Measurements from ENCODE around the gene KRTAP2-3. TPM values are rescaled to one million over a fixed set of nuclear protein-coding genes. Genes with fewer than 3 reads are reported as not detected.
"Not testable (repeated sequence)": the region's sequence is repeated elsewhere in the genome, so short reads cannot be mapped to it uniquely, and the experiment has no call there.

Gene KRTAP2-3
- not detected for total RNA-seq
- polyA plus RNA-seq: not detected
- long read RNA-seq, donor 1: 0 reads
- long read RNA-seq, donor 2: 0 reads
- long read RNA-seq, donor 3: 0 reads

GRCh38 chr17:41060052-41060604 is at the start of gene KRTAP2-3:
TSS of gene KRTAP2-3 (minus strand) at chr17:41060114. CDS start at chr17:41060050, 64 bp downstream.
- WGBS, 2 donors: 60 to 61% methylated on average over 6 of the region's 6 CpGs

DNA sequence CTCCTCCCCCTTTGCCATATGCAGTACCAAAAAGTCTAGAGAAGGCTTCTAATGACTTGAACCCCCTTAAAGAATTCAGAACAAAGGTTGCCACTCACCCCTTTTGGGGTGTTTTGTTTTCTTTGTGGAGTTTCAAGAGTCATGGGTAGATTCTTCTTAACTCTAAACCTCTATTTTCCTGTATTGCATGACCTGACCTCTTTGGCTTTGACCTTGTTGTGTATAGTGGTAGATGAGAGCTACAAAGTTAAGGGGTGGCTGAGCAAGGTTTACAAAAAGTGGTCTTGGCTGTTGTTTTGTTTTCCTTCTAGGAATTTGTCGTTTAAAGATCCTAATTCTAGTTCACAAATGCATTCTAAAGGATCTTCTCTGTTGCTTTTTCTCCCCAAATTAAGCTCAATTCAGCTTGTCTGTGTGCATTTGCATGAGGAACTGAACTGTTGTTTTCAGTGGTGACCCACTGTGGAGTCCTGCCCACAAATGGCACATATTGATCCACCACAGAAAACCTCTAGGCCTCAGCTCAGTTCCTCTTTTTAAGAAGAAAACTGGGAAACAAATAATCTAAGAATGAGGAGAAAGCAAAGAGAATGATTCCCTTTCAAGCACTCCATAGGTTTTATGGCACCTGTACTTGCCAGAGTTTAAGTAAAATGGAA is 48.9 kb upstream of the KRTAP2-3 start:
- H3K4me3 ChIP-seq; H3K36me3 ChIP-seq; H3K4me1 ChIP-seq; DNase-seq; intact Hi-C loops (cut with DNase I); ATAC-seq; H3K27ac ChIP-seq: not testable (repeated sequence)
- 30 to 31% methylated on average over 1 of the region's 1 CpG for WGBS, 2 donors
- H3K27me3 ChIP-seq: peaks cover 0 to 29% (median 0%) of the 10 kb centered on the region in 7 donors
- H3K9me3 ChIP-seq: peaks cover 0 to 11% (median 0%) of the 10 kb centered on the region in 11 donors

More at GRCh38 chr17:41060052-41060604, at the start of gene KRTAP2-3:
- Histone ChIP-seq H3K9me3 (peaks cover 0 to 7% (median 0%) of the 10 kb centered on the region in 11 donors), H3K36me3 (no peaks in the 10 kb centered on the region), H3K27ac (no peak within 1 kb of the TSS), H3K4me3 (no peak within 1 kb of the TSS), H3K4me1 (no peaks in the 10 kb centered on the region), H3K27me3 (peaks cover 0 to 82% (median 58%) of the 10 kb centered on the region in 7 donors)
- TF ChIP-seq, protein P1, sequence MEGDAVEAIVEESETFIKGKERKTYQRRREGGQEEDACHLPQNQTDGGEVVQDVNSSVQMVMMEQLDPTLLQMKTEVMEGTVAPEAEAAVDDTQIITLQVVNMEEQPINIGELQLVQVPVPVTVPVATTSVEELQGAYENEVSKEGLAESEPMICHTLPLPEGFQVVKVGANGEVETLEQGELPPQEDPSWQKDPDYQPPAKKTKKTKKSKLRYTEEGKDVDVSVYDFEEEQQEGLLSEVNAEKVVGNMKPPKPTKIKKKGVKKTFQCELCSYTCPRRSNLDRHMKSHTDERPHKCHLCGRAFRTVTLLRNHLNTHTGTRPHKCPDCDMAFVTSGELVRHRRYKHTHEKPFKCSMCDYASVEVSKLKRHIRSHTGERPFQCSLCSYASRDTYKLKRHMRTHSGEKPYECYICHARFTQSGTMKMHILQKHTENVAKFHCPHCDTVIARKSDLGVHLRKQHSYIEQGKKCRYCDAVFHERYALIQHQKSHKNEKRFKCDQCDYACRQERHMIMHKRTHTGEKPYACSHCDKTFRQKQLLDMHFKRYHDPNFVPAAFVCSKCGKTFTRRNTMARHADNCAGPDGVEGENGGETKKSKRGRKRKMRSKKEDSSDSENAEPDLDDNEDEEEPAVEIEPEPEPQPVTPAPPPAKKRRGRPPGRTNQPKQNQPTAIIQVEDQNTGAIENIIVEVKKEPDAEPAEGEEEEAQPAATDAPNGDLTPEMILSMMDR (IDR thresholded peaks at IDR 0.05): no peak
- ATAC-seq (no peak), DNase-seq (no peak)
- intact Hi-C loops (cut with DNase I): no loop called here

DNA sequence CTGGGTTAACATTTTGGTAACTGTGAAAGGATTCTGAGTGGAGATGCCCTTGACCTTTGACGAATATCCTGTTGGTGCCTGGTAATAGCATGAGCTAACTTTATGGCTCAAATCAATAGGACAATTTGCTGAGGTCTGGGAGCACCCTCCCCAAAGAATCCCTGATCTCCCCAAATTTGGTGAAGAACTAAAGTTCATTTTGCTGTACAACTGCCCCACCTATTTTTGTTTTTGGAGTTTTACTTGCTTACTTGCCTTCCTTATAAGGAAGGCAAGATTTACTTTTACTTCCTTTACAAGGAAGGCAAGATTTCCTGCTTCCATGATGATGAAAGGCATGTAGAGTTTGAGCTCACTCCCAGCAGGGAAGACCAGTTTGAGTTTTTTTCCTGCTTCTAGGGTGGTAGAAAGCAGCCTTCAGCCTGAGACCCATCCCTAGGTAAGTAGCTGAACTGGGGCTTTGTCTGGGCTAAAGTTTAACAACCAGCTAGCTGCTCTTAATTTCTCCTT is 48.1 kb upstream of the KRTAP2-3 start:
- Histone ChIP-seq H3K4me1 (no peaks in the 10 kb centered on the region), H3K9me3 (peaks cover 0 to 8% (median 0%) of the 10 kb centered on the region in 11 donors), H3K4me3 (no peak overlapping the region), H3K27ac (no peak overlapping the region), H3K27me3 (peaks cover 0 to 32% (median 0%) of the 10 kb centered on the region in 7 donors), H3K36me3 (no peaks in the 10 kb centered on the region)
- no peak for DNase-seq
- intact Hi-C loops (cut with DNase I): no loop called here
- ATAC-seq: no peak
- TF ChIP-seq, protein P1 (IDR thresholded peaks at IDR 0.05): no peak
- WGBS, 2 donors: 64 to 79% methylated on average over 1 of the region's 1 CpG

DNA sequence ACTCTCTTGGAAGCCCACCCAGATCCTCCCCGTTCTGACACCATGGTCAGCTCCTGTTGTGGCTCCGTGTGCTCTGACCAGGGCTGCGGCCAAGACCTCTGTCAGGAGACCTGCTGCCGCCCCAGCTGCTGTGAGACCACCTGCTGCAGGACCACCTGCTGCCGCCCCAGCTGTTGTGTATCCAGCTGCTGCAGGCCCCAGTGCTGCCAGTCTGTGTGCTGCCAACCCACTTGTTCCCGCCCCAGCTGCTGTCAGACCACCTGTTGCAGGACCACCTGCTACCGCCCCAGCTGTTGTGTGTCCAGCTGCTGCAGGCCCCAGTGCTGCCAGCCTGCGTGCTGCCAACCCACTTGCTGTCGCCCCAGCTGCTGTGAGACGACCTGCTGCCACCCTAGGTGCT is 45.4 kb upstream of the KRTAP2-3 start, which contains the start of gene KRTAP4-9:
KRTAP4-9 (plus strand) TSS at position 43 of the 400 bp plus-strand sequence; CDS start at position 43, 0 bp downstream.
- H3K4me3 ChIP-seq; intact Hi-C loops (cut with DNase I); H3K36me3 ChIP-seq; H3K9me3 ChIP-seq; ATAC-seq; H3K4me1 ChIP-seq; DNase-seq; H3K27ac ChIP-seq: not testable (repeated sequence)
- peaks cover 0 to 34% (median 6%) of the 10 kb centered on the region in 7 donors for H3K27me3 ChIP-seq
- 59 to 64% methylated on average over 10 of the region's 10 CpGs for WGBS, 2 donors

- H3K9me3 ChIP-seq; intact Hi-C loops (cut with DNase I); H3K36me3 ChIP-seq; H3K4me1 ChIP-seq; H3K4me3 ChIP-seq; DNase-seq; ATAC-seq; H3K27ac ChIP-seq: not testable (repeated sequence)
- 76 to 77% methylated on average over 2 of the region's 2 CpGs for WGBS, 2 donors
- peaks cover 0 to 37% (median 8%) of the 10 kb centered on the region in 7 donors for H3K27me3 ChIP-seq
Observed at GRCh38 chr17:41104386-41105038, 44.6 kb upstream of the KRTAP2-3 start.
